GM19193 (cell line): ENCODE results near the gene IL22RA2.

Source experiments
- POLR2A ChIP-seq: IDR thresholded peaks from 4 replicates; pipeline ENCODE4 v1.6.1; 2011; ENCODE audit not compliant: insufficient read depth, insufficient read length; ENCODE audit errors: extremely low read depth

Gene IL22RA2

GRCh38 chr6:137203256-137203655, 29.8 kb upstream of the IL22RA2 start:
- no peak for TF ChIP-seq POLR2A

DNA sequence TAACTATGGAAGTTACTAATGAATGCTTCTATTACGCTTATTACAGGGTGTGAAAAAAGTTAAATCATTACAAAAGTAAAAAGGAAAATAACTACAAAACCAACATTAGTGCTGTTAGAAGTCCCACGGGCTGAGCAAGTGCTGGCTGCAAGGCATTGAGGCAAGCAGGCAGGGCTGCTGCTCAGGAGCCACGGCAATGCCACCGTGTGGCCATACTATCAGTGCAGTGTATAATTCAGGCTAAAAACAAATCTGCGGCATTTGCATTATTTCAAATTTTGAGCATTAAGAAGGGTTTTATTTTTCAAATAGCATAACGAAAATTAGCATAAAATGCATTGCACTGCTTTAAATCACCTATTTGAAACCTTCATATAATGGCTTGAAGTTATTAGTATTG, 28.6 kb upstream of the IL22RA2 start:
- TF ChIP-seq POLR2A: no peak

DNA sequence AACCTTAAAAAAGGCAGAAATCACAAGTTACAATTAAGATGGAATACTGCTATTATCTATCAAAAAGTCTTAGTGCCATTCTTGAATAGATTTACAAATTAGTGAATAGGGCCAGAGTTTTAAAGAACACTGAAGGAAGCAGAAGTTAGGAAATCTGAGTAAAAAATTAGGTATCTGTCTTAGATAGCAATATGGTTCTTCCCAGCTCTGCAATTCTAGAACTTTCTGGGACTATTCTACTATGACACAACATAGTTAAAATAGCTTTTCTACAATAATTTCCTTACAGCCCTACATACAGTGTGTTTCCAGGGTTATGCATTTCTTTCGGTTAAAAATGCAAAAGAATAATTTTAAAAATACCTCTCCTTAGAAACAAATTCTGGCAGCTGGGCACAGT, 27.6 kb upstream of the IL22RA2 start:
- no peak for TF ChIP-seq POLR2A

DNA sequence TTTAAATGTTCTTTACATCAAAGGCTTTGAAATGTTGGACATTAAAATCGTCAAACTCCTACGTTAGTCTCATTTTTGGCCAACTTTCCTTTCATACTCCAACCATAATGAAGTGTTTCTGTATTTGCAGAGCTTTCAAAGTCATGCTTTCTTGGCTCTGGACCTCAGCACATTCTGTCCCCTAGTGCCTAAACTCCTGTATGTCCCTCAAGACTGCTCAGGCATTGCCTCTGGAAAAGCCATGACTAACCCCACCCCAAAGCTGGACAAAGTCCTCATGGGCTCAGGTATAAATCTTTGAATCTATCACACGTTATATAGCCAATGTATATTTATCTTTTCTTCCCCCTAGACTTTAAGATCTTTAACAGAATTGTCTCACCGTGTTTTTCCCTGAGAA, 26.8 kb upstream of the IL22RA2 start:
- no peak for TF ChIP-seq POLR2A

DNA sequence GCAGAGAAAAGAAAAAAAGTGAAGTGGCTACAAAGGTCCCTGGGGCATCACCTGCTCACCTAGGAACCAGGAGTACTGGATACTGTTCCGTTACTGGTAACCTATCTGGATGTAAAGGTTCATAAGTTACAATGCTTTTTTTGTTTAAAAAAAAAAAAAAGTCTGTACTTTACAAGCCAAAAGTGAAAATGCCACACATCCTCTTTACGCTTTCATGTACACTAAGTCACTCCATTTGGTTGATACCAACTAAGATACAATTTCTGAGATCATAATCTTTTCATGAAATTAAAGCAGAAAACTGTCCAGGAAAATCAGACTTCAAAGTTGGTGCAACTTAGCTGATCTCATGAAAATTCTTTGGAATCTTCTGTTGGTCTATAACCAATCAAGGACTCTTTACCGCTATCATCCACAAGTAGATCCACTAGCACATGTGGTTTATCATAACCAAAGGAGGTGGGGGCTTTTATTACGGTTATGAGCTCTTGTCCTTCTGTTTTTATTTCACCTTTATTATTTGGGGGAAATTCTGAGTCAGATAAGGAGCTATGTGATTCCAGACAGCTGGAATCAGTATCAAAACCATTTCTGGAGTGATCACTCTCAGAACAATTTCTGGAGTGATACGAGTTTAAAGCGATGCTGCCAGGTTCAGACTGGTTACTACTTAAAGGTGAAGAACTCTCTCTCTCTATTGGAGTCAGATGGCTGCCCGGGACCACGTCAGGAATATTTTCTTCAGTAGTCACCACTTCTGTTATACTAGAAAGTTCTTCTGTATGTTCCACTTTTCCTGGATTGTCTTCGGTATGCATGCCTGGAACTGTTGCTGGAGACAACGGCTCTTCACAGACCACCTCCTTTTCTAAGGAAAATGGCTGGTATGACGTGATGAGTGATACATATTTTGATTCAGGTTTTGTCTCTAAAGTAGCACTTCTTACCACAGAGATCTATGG, 24.5 kb upstream of the IL22RA2 start:
- no peak for TF ChIP-seq POLR2A

DNA sequence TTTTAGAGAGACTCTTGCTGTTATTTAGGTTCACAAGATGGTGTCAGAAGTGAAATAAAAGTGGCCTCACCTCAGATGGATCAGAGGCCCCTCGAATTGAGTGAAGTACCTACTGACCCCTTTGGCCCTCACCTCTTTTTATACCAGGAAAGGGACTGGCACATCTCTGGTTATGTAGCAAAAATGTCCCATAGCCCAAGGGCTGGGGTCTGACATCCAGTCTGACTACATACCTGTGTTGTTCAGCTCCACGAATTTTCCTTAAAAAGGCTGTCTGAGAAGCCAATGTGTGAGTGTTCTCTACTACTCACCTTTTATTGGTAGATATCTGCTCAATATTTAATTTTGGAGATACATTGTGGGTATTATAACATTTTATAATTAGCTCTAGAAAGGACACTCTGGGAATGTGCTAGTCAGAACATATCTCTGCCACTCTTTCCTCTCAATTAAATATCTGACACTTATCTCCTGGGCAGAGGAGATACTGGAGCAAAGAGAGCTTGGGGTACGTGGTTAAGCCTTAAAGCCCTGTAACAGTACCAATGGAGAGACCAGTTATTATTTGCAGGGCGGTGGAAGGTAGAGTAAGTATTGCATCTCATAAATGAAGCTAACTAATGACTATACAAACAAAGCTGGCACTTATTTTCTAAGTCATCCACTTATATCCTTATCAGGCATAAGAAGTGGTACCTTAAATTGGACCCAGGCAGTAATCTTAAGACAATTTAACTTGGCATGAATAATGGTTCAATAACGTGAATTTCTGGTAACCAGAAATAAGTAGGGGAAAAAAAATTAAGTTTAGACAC, 20.0 kb upstream of the IL22RA2 start:
- no peak for TF ChIP-seq POLR2A

- no peak for TF ChIP-seq POLR2A
These were observed 19.4 kb upstream of the IL22RA2 start for GRCh38 chr6:137192821-137193220.

- TF ChIP-seq POLR2A: no peak
These were observed 18.2 kb upstream of the IL22RA2 start for GRCh38 chr6:137191670-137192069.

GRCh38 chr6:137191236-137191635, 17.8 kb upstream of the IL22RA2 start:
- TF ChIP-seq POLR2A: no peak

GRCh38 chr6:137190583-137191094, 17.2 kb upstream of the IL22RA2 start:
- TF ChIP-seq POLR2A: no peak

GRCh38 chr6:137188855-137189254, 15.4 kb upstream of the IL22RA2 start:
- TF ChIP-seq POLR2A: no peak

GRCh38 chr6:137185290-137185689, 11.8 kb upstream of the IL22RA2 start:
- no peak for TF ChIP-seq POLR2A

DNA sequence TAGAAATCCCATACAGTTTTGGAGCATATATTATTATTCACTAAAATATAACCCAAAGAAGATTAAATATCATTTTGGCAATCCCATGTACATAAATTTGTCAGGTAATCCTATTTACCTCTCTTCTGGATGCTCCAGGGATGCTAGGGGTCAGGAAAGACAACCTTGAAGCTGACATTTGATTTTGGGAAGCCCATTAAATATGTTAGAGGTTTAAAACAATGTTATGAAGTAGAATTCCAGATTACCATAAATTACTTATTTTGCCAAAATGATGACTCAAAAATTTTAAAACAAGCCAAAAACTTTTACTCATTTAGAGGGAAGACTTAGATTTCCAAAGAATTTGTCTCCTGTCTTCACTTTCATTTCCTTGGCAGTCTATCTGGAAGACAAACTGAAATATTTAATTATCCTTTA, 9.2 kb upstream of the IL22RA2 start:
- no peak for TF ChIP-seq POLR2A

DNA sequence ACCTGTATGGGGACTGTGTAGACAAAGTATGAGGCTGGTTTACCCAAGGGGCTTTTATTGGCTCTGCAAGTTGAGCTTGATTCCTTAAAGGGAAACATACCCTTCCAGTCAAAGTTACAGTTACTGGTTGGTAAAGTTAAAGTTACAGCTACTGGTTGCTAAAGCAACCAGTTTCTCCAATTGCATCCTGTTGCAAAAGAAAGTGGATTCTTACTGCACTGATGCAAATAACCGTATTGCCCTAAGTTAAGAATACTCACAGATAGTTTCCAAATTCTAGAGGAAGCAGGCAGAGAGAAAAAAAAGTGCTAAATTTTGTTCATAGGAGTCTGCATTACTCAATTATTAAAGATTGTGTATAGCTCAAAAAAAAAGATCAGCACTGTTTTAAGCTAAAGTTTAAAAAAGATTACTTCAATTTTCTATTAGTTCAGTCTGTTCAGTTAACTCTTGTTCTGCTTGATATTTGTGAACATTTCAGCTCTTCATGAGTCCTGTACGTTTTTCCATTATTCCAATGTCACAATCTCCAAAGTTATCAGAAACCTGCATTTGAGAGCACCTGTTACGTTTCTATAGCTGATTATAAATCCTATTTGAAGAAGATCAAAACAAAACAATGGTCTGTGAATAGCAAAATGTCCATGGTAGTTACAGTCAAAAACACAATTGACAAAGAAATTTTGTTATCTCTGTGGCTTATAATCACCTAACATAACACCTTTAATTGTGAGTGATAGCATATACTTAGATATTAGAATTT, 8.6 kb upstream of the IL22RA2 start:
- TF ChIP-seq POLR2A: no peak

GRCh38 chr6:137177611-137178010, 4.2 kb upstream of the IL22RA2 start:
- no peak for TF ChIP-seq POLR2A

GRCh38 chr6:137176729-137177128, 3.3 kb upstream of the IL22RA2 start:
- no peak for TF ChIP-seq POLR2A

GRCh38 chr6:137175868-137176245, 2.4 kb upstream of the IL22RA2 start:
- TF ChIP-seq POLR2A: no peak
